Ishikawa (cell line): ENCODE data around the gene THEM5.

Experiments used
- CEBPB ChIP-seq: IDR thresholded peaks from 2 replicates; pipeline ENCODE4 v1.6.1; 2012
- CREB1 ChIP-seq: IDR thresholded peaks from 2 replicates; pipeline ENCODE4 v1.6.1; 2012; ENCODE audit warnings: low read depth
- EGR1 ChIP-seq: IDR thresholded peaks from 2 replicates; pipeline ENCODE4 v1.6.1; 2012
- EP300 ChIP-seq: IDR thresholded peaks from 2 replicates; pipeline ENCODE4 v1.6.1; 2012; ENCODE audit warnings: borderline replicate concordance
- FOXM1 ChIP-seq: IDR thresholded peaks from 2 replicates; pipeline ENCODE4 v1.6.1; 2012; ENCODE audit warnings: low read depth, borderline replicate concordance
- MAX ChIP-seq: IDR thresholded peaks from 2 replicates; pipeline ENCODE4 v1.6.1; 2012
- NFIC ChIP-seq: IDR thresholded peaks from 2 replicates; pipeline ENCODE4 v1.6.1; 2012
- RAD21 ChIP-seq: IDR thresholded peaks from 2 replicates; pipeline ENCODE4 v1.6.1; 2012; ENCODE audit warnings: low read depth
- REST ChIP-seq: IDR thresholded peaks from 2 replicates; pipeline ENCODE4 v1.6.1; 2012; ENCODE audit warnings: low read depth, mild to moderate bottlenecking
- TAF1 ChIP-seq: IDR thresholded peaks from 2 replicates; pipeline ENCODE4 v1.6.1; 2012; ENCODE audit warnings: low read depth, mild to moderate bottlenecking
- TCF12 ChIP-seq: IDR thresholded peaks from 2 replicates; pipeline ENCODE4 v1.6.1; 2012; ENCODE audit warnings: low read depth
- TEAD4 ChIP-seq: IDR thresholded peaks from 2 replicates; pipeline ENCODE4 v1.6.1; 2012
- YY1 ChIP-seq: IDR thresholded peaks from 2 replicates; pipeline ENCODE4 v1.6.1; 2012; ENCODE audit warnings: low read depth
- ZBTB7A ChIP-seq: IDR thresholded peaks from 2 replicates; pipeline ENCODE4 v1.6.1; 2012; ENCODE audit warnings: low read depth
- TF ChIP-seq, protein P1 (sequence below): IDR thresholded peaks from 2 replicates; pipeline ENCODE4 v1.6.1; 2012

Gene THEM5

DNA sequence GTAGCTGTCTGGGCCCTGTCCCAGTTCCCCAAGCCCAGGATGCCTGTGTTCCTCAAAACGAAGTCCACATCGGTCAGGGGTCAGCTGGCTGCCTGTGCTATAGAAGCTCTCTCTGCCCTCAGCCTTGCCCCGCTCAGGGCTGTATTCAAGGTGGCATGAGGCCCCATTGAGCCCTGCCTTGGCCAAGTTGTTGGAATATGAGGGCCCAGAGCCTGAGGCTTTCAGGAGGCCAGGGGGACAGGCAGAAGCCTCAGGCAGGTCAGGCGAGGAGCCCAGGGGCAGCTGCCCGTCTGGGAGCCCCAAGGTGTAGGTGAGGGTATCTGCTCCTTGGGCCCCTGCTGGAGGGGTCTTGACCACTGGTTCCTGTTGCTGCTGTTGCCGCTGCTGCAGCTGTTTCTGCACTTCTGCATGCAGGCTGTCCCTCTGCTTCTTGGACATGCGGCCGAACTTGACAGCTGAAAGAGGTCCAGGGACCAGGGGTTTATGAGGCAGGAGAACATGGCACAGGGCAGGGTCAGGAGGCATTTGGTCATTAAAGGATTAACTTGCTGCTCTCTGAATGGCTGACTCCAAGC lies 38.5 kb downstream of the THEM5 start:
- TF ChIP-seq TEAD4 (no peak), YY1 (no peak)
- TF ChIP-seq, protein P1, sequence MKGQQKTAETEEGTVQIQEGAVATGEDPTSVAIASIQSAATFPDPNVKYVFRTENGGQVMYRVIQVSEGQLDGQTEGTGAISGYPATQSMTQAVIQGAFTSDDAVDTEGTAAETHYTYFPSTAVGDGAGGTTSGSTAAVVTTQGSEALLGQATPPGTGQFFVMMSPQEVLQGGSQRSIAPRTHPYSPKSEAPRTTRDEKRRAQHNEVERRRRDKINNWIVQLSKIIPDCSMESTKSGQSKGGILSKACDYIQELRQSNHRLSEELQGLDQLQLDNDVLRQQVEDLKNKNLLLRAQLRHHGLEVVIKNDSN, result no peak

GRCh38 chr1:151814426-151814825 lies 39.1 kb downstream of the THEM5 start:
- TF ChIP-seq MAX (no peak), EP300 (no peak), EGR1 (no peak), TEAD4 (no peak), YY1 (no peak), ZBTB7A (no peak), REST (no peak), CEBPB (no peak), CREB1 (no peak), TAF1 (no peak), TCF12 (no peak), FOXM1 (no peak), RAD21 (no peak), NFIC (no peak)
- TF ChIP-seq, protein P1, result no peak

DNA sequence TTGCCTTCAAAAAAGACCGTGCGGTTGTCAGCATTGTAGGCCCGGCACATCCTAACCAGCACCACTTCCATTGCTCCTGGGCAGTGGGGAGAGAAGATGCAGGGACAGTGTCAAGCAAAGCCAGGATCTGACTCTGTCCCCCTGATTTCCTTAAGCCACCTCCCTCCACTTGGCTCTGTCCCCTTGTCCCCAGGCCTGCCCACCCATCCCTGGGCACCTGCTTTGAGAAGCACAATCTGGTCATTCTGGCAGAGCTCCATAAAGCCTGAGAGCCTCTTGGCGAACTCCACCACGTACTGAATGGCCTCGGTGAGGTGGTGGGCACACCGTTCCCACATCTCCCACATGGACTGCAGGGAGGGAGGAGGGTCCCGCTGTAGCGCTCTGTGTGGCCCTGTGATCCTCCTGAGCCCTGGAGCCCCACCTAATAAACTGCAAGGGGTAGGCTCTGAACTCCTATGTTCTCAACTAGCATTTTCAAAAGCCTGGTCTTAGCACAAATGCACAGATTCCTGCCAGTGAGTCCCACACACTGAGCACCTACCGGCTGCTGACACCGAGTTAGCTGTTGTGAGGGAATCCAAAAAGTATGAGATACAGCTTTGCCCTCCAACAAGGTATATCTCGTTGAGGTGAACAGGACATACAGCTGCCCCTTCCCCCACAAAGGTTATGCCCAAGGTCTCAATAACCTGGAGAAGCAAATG lies 40.1 kb downstream of the THEM5 start:
- TF ChIP-seq RAD21, result no peak
- no peak for TF ChIP-seq MAX
- no peak for TF ChIP-seq EP300
- TF ChIP-seq FOXM1, result no peak
- no peak for TF ChIP-seq TEAD4
- TF ChIP-seq YY1, result no peak
- no peak for TF ChIP-seq NFIC
- TF ChIP-seq REST, result no peak
- TF ChIP-seq CREB1, result no peak
- no peak for TF ChIP-seq TAF1
- TF ChIP-seq, protein P1, result no peak
- TF ChIP-seq TCF12, result no peak
- TF ChIP-seq EGR1, result no peak
- TF ChIP-seq CEBPB, result no peak
- no peak for TF ChIP-seq ZBTB7A

GRCh38 chr1:151811181-151811580 lies 42.3 kb downstream of the THEM5 start:
- TF ChIP-seq FOXM1, result no peak
- TF ChIP-seq, protein P1, result no peak
- no peak for TF ChIP-seq TAF1
- TF ChIP-seq TEAD4, result no peak
- TF ChIP-seq EGR1, result no peak

- TF ChIP-seq TCF12, result no peak
- TF ChIP-seq CREB1, result no peak
- TF ChIP-seq REST, result no peak
- TF ChIP-seq TEAD4, result peak; percentile 30; the same call in 1 of the 2 replicates
- no peak for TF ChIP-seq YY1
- no peak for TF ChIP-seq FOXM1
Measured at GRCh38 chr1:151809985-151810556, 43.4 kb downstream of the THEM5 start.
